H9 (cell line): ENCODE results near the gene ZNF14. TPM values are rescaled to one million over a fixed set of nuclear protein-coding genes. Genes with fewer than 3 reads are reported as not detected.

Experiments
- DNase-seq: peaks from one replicate; pipeline ENCODE4 v3.0.0-alpha.2; 2017
- H2AFZ ChIP-seq: one replicate; pipeline ENCODE4 v1.6.1; 2013; ENCODE audit warnings: mild to moderate bottlenecking, low read length, control low read depth, moderate library complexity
- H2AK5ac ChIP-seq: 2 replicates; pipeline ENCODE4 v1.6.1; 2013; ENCODE audit warnings: low read length, control low read depth, mixed read lengths; ENCODE audit not compliant: insufficient read length
- H2BK120ac ChIP-seq: one replicate; pipeline ENCODE4 v1.6.1; 2013; ENCODE audit warnings: low read depth, mild to moderate bottlenecking, low read length, control low read depth, inconsistent platforms; ENCODE audit not compliant: poor library complexity, severe bottlenecking
- H2BK12ac ChIP-seq: 2 replicates; pipeline ENCODE4 v1.6.1; 2013; ENCODE audit warnings: low read length, control low read depth, mixed read lengths, low read depth; ENCODE audit not compliant: insufficient read length
- H2BK15ac ChIP-seq: 2 replicates; pipeline ENCODE4 v1.6.1; 2013; ENCODE audit warnings: low read depth, low read length, control low read depth
- H2BK20ac ChIP-seq: one replicate; pipeline ENCODE4 v1.6.1; 2013; ENCODE audit warnings: low read depth, mild to moderate bottlenecking, low read length, control low read depth, inconsistent platforms; ENCODE audit not compliant: poor library complexity, severe bottlenecking
- H2BK5ac ChIP-seq: 2 replicates; pipeline ENCODE4 v1.6.1; 2013; ENCODE audit warnings: low read length, control low read depth, mixed read lengths; ENCODE audit not compliant: insufficient read length
- H3K14ac ChIP-seq: 2 replicates; pipeline ENCODE4 v1.6.1; 2013; ENCODE audit warnings: low read length, control low read depth; ENCODE audit not compliant: insufficient read depth
- H3K18ac ChIP-seq: 2 replicates; pipeline ENCODE4 v1.6.1; 2013; ENCODE audit warnings: low read depth, mild to moderate bottlenecking, mixed read lengths, low read length, control low read depth; ENCODE audit not compliant: insufficient read length
- H3K23ac ChIP-seq: 2 replicates; pipeline ENCODE4 v1.6.1; 2013; ENCODE audit warnings: low read length, control low read depth, mixed read lengths, low read depth; ENCODE audit not compliant: insufficient read length
- H3K23me2 ChIP-seq: 2 replicates; pipeline ENCODE4 v1.6.1; 2013; ENCODE audit warnings: low read depth, mild to moderate bottlenecking, mixed read lengths, low read length, control low read depth; ENCODE audit not compliant: insufficient read length, poor library complexity, severe bottlenecking
- H3K27ac ChIP-seq: 2 replicates; pipeline ENCODE4 v1.5.1; 2013; ENCODE audit warnings: low read length, control low read depth, mixed read lengths, low read depth; ENCODE audit not compliant: insufficient read length
- H3K27me3 ChIP-seq: 2 replicates; pipeline ENCODE4 v1.6.1; 2013; ENCODE audit warnings: low read length, control low read depth, inconsistent platforms; ENCODE audit not compliant: insufficient read depth
- H3K4ac ChIP-seq: 2 replicates; pipeline ENCODE4 v1.6.1; 2013; ENCODE audit warnings: low read depth, mild to moderate bottlenecking, control low read depth, inconsistent platforms, low read length, moderate library complexity
- H3K4me1 ChIP-seq: 2 replicates; pipeline ENCODE4 v1.6.1; 2013; ENCODE audit warnings: low read length, control low read depth, inconsistent platforms; ENCODE audit not compliant: insufficient read depth
- H3K4me2 ChIP-seq: 2 replicates; pipeline ENCODE4 v1.6.1; 2013; ENCODE audit warnings: low read length, control low read depth, mixed read lengths; ENCODE audit not compliant: insufficient read length, insufficient read depth
- H3K56ac ChIP-seq: 2 replicates; pipeline ENCODE4 v1.6.1; 2013; ENCODE audit warnings: low read depth, mild to moderate bottlenecking, mixed read lengths, low read length, control low read depth; ENCODE audit not compliant: insufficient read length
- H3K79me1 ChIP-seq: 2 replicates; pipeline ENCODE4 v1.6.1; 2013; ENCODE audit warnings: low read depth, mild to moderate bottlenecking, moderate library complexity, low read length, control low read depth, inconsistent platforms; ENCODE audit not compliant: insufficient read depth, poor library complexity, severe bottlenecking
- H3K79me2 ChIP-seq: 2 replicates; pipeline ENCODE4 v1.6.1; 2013; ENCODE audit warnings: low read length, control low read depth, inconsistent platforms; ENCODE audit not compliant: insufficient read depth
- H3K9ac ChIP-seq: 2 replicates; pipeline ENCODE4 v1.6.1; 2013; ENCODE audit warnings: low read length, control low read depth, mixed read lengths; ENCODE audit not compliant: insufficient read length; ENCODE audit errors: extremely low read depth
- H3K9me3 ChIP-seq: one replicate; pipeline ENCODE4 v1.6.1; 2013; ENCODE audit warnings: low read depth, low read length, inconsistent platforms; ENCODE audit not compliant: control insufficient read depth
- H3T11ph ChIP-seq: one replicate; pipeline ENCODE4 v1.6.1; 2013; ENCODE audit warnings: mild to moderate bottlenecking, low read length, control low read depth, inconsistent platforms
- H4K20me1 ChIP-seq: one replicate; pipeline ENCODE4 v1.6.1; 2013; ENCODE audit not compliant: control insufficient read depth, insufficient read length, insufficient read depth
- H4K5ac ChIP-seq: 2 replicates; pipeline ENCODE4 v1.6.1; 2013; ENCODE audit warnings: low read depth, mild to moderate bottlenecking, mixed read lengths, low read length, control low read depth; ENCODE audit not compliant: insufficient read length
- H4K8ac ChIP-seq: replicated peaks from 2 replicates; pipeline ENCODE4 v1.6.1; 2013; ENCODE audit warnings: low read length, control low read depth, mixed read lengths, low read depth; ENCODE audit not compliant: insufficient read length
- H4K91ac ChIP-seq: 2 replicates; pipeline ENCODE4 v1.6.1; 2013; ENCODE audit warnings: low read depth, mild to moderate bottlenecking, moderate library complexity, mixed read lengths, low read length, control low read depth; ENCODE audit not compliant: insufficient read length
- H3K27ac Mint-ChIP-seq, 3 experiments: 2 replicates in 2 of 3; 3 replicates in 1 of 3; pipeline ENCODE4 v1.8.0; 2020 to 2021; ENCODE audit warnings: mixed read lengths in 3 of 3, mild to moderate bottlenecking in 1 of 3, moderate library complexity in 1 of 3
- H3K27me3 Mint-ChIP-seq: 2 replicates; pipeline ENCODE4 v1.8.0; 2021; ENCODE audit warnings: low read depth, mild to moderate bottlenecking, moderate library complexity, mixed read lengths
- H3K36me3 Mint-ChIP-seq, 3 experiments: 2 replicates in 2 of 3; 3 replicates in 1 of 3; pipeline ENCODE4 v1.8.0; 2020 to 2021; ENCODE audit warnings: low read depth in 3 of 3, mixed read lengths in 3 of 3; ENCODE audit not compliant: insufficient read depth in 1 of 3
- H3K4me1 Mint-ChIP-seq, 2 experiments: 2 replicates each; pipeline ENCODE4 v1.8.0; 2020; ENCODE audit warnings: mixed read lengths in 2 of 2
- H3K4me3 Mint-ChIP-seq, 2 experiments: 2 replicates in 1 of 2; 3 replicates in 1 of 2; pipeline ENCODE4 v1.8.0; 2020 to 2021; ENCODE audit warnings: mild to moderate bottlenecking in 2 of 2, mixed read lengths in 2 of 2, moderate library complexity in 1 of 2
- H3K9me3 Mint-ChIP-seq, 2 experiments: 2 replicates in 1 of 2; 3 replicates in 1 of 2; pipeline ENCODE4 v1.8.0; 2020; ENCODE audit warnings: mild to moderate bottlenecking in 2 of 2, mixed read lengths in 2 of 2, moderate library complexity in 1 of 2
- WGBS: extraction: QIAGEN DNeasy Blood & Tissue Kit; methylation state at CpG from one replicate; pipeline ENCODE4 v1.1.7; 2013; ENCODE audit warnings: missing lambda C conversion rate, low lambda C conversion rate, mixed read lengths; ENCODE audit not compliant: insufficient read length; ENCODE audit errors: extremely low coverage; 5-methylcytosine and 5-hydroxymethylcytosine counted together
- total RNA-seq: library from RNA; stranded (reverse); gene quantifications from 2 replicates; pipeline ENCODE4 v1.2.1, GENCODE V29; 2021
- TF ChIP-seq, protein P1 (sequence below): fragments of 200-600 bp; sonication (generic); conservative IDR thresholded peaks from 3 replicates; pipeline ENCODE4 v1.8.0; 2021; ENCODE audit warnings: antibody characterized with exemption, mild to moderate bottlenecking

ZNF14 gene
- total RNA-seq, 1 experiment from 2014 or later, result 8.3 TPM

GRCh38 chr19:19775891-19776205 is 42.9 kb upstream of the ZNF14 start:
- no peaks in the 10 kb centered on the region for H3K27me3 ChIP-seq
- Mint-ChIP-seq H3K27ac (peak overlapping the region; percentile 53 to 96 (median 81); a peak in 5 of 7 replicates), H3K4me3 (peak overlapping the region; percentile 97), H3K36me3 (peaks cover 13 to 19% (median 17%) of the 10 kb centered on the region in 3 experiments; a peak in 6 of 7 replicates), H3K4me1 (peaks cover 14 to 18% of the 10 kb centered on the region in 2 experiments), H3K9me3 (peaks cover 0 to 6% of the 10 kb centered on the region in 2 experiments; a peak in 2 of 5 replicates), H3K27me3 (no peaks in the 10 kb centered on the region)
- no peak overlapping the region for H3K18ac ChIP-seq
- TF ChIP-seq, protein P1, sequence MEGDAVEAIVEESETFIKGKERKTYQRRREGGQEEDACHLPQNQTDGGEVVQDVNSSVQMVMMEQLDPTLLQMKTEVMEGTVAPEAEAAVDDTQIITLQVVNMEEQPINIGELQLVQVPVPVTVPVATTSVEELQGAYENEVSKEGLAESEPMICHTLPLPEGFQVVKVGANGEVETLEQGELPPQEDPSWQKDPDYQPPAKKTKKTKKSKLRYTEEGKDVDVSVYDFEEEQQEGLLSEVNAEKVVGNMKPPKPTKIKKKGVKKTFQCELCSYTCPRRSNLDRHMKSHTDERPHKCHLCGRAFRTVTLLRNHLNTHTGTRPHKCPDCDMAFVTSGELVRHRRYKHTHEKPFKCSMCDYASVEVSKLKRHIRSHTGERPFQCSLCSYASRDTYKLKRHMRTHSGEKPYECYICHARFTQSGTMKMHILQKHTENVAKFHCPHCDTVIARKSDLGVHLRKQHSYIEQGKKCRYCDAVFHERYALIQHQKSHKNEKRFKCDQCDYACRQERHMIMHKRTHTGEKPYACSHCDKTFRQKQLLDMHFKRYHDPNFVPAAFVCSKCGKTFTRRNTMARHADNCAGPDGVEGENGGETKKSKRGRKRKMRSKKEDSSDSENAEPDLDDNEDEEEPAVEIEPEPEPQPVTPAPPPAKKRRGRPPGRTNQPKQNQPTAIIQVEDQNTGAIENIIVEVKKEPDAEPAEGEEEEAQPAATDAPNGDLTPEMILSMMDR, result no peak
- H4K5ac ChIP-seq, result no peak overlapping the region
- no peak overlapping the region for H4K91ac ChIP-seq
- no peak overlapping the region for H3K27ac ChIP-seq
- H3T11ph ChIP-seq, result no peak overlapping the region
- H3K9me3 ChIP-seq, result no peaks in the 10 kb centered on the region
- H2BK5ac ChIP-seq, result no peak overlapping the region
- H3K56ac ChIP-seq, result no peak overlapping the region
- H2AFZ ChIP-seq, result no peak overlapping the region
- no peaks in the 10 kb centered on the region for H4K20me1 ChIP-seq
- H2BK120ac ChIP-seq, result no peak overlapping the region
- peaks cover 15% of the 10 kb centered on the region for H3K23me2 ChIP-seq
- H3K79me1 ChIP-seq, result peaks cover 4% of the 10 kb centered on the region
- H2BK15ac ChIP-seq, result no peak overlapping the region
- no peak overlapping the region for H2AK5ac ChIP-seq
- no CpG with 5 or more reads among the region's 11 CpGs for WGBS
- H3K4me2 ChIP-seq, result peak overlapping the region; percentile 86
- no peak overlapping the region for H3K14ac ChIP-seq
- no peak overlapping the region for H3K23ac ChIP-seq
- H3K4me1 ChIP-seq, result no peaks in the 10 kb centered on the region; the same call in 1 of the 2 replicates
- no peak for DNase-seq
- H3K9ac ChIP-seq, result peak overlapping the region; percentile 56
- no peaks in the 10 kb centered on the region for H3K79me2 ChIP-seq
- no peak overlapping the region for H2BK12ac ChIP-seq
- no peak overlapping the region for H2BK20ac ChIP-seq
- H3K4ac ChIP-seq, result no peak overlapping the region
- H4K8ac ChIP-seq, result no peak overlapping the region
